Liver (tissue), 9 donors: Measurements from ENCODE around the gene DDX59. TPM values are rescaled to one million over a fixed set of nuclear protein-coding genes. Genes with fewer than 3 reads are reported as not detected.

Experiments
- DNase-seq: peaks from one replicate; pipeline ENCODE4 v3.0.0-alpha.2; 2017; ENCODE audit warnings: low spot score
- H3K27ac ChIP-seq, 2 donors: one replicate each; pipeline ENCODE4 v1.7.0; 2013; ENCODE audit warnings: inconsistent platforms in 2 of 2, low read length in 2 of 2, control low read depth in 1 of 2, low read depth in 1 of 2, mild to moderate bottlenecking in 1 of 2
- H3K27me3 ChIP-seq, 4 donors: one replicate each; pipeline versions ENCODE4 v1.6.1 to v1.7.0; 2013; ENCODE audit warnings: low read length in 3 of 4, inconsistent platforms in 1 of 4, mild to moderate bottlenecking in 1 of 4, moderate library complexity in 1 of 4; ENCODE audit not compliant: control insufficient read depth in 4 of 4, insufficient read depth in 4 of 4
- H3K36me3 ChIP-seq, 4 donors: one replicate each; pipeline versions ENCODE4 v1.6.1 to v1.7.0; 2013; ENCODE audit warnings: low read length in 3 of 4, mild to moderate bottlenecking in 3 of 4, low read depth in 1 of 4, moderate library complexity in 1 of 4; ENCODE audit not compliant: control insufficient read depth in 4 of 4, insufficient read depth in 3 of 4
- H3K4me1 ChIP-seq, 4 donors: one replicate each; pipeline versions ENCODE4 v1.6.1 to v1.7.0; 2013; ENCODE audit warnings: low read length in 3 of 4, mild to moderate bottlenecking in 3 of 4, moderate library complexity in 1 of 4; ENCODE audit not compliant: control insufficient read depth in 4 of 4, insufficient read depth in 4 of 4
- H3K4me3 ChIP-seq, 3 donors: one replicate each; pipeline versions ENCODE4 v1.6.1 to v1.7.0; 2013; ENCODE audit warnings: low read length in 3 of 3, control low read depth in 1 of 3, low read depth in 1 of 3, mild to moderate bottlenecking in 1 of 3
- H3K9ac ChIP-seq, 2 donors: one replicate each; pipeline ENCODE4 v1.7.0; 2013; ENCODE audit warnings: low read length in 2 of 2, mild to moderate bottlenecking in 2 of 2, moderate library complexity in 2 of 2, control low read depth in 1 of 2, low read depth in 1 of 2
- H3K9me3 ChIP-seq, 4 donors: one replicate each; pipeline versions ENCODE4 v1.6.1 to v1.7.0; 2013; ENCODE audit warnings: low read length in 3 of 4; ENCODE audit not compliant: control insufficient read depth in 4 of 4
- ATF3 ChIP-seq: IDR thresholded peaks from 2 replicates; pipeline ENCODE4 v1.6.1; 2016; ENCODE audit warnings: antibody characterized with exemption
- CTCF ChIP-seq: fragments of 150-350 bp; IDR thresholded peaks from 2 replicates; pipeline ENCODE4 v1.5.1; 2017; ENCODE audit warnings: improper control_type of control experiment, low read depth, low read length; ENCODE audit not compliant: missing input control
- EGR1 ChIP-seq, 2 donors: IDR thresholded peaks; 2 replicates each; pipeline ENCODE4 v1.6.1; 2016 to 2018; ENCODE audit warnings: antibody characterized with exemption in 2 of 2, low read depth in 2 of 2
- FOXA2 ChIP-seq: IDR thresholded peaks from 2 replicates; pipeline ENCODE4 v1.6.1; 2016; ENCODE audit warnings: antibody characterized with exemption
- GABPA ChIP-seq, 2 donors: IDR thresholded peaks in 1 of 2; conservative IDR thresholded peaks in 1 of 2; 2 replicates each; pipeline ENCODE4 v1.6.1; 2016; ENCODE audit warnings: antibody characterized with exemption in 2 of 2, mild to moderate bottlenecking in 1 of 2, moderate library complexity in 1 of 2
- MAX ChIP-seq: IDR thresholded peaks from 2 replicates; pipeline ENCODE4 v1.6.1; 2016; ENCODE audit warnings: antibody characterized with exemption
- NR2F2 ChIP-seq: IDR thresholded peaks from 2 replicates; pipeline ENCODE4 v1.6.1; 2016; ENCODE audit warnings: antibody characterized with exemption
- RAD21 ChIP-seq, 2 donors: IDR thresholded peaks; 2 replicates each; pipeline ENCODE4 v1.6.1; 2016; ENCODE audit warnings: antibody characterized with exemption in 2 of 2, mild to moderate bottlenecking in 2 of 2
- REST ChIP-seq: IDR thresholded peaks from 2 replicates; pipeline ENCODE4 v1.6.1; 2016; ENCODE audit warnings: antibody characterized with exemption, mild to moderate bottlenecking
- RXRA ChIP-seq, 2 donors: IDR thresholded peaks; 2 replicates each; pipeline ENCODE4 v1.6.1; 2017 to 2018; ENCODE audit warnings: antibody characterized with exemption in 2 of 2, mild to moderate bottlenecking in 1 of 2
- SP1 ChIP-seq: IDR thresholded peaks from 2 replicates; pipeline ENCODE4 v1.6.1; 2018; ENCODE audit warnings: antibody characterized with exemption, mild to moderate bottlenecking
- ZBTB33 ChIP-seq: IDR thresholded peaks from 2 replicates; pipeline ENCODE4 v1.6.1; 2016; ENCODE audit warnings: antibody characterized with exemption
- WGBS: extraction: QIAGEN DNeasy Blood & Tissue Kit; methylation state at CpG from one replicate; pipeline ENCODE4 v1.1.7; 2013; 5-methylcytosine and 5-hydroxymethylcytosine counted together
- polyA plus RNA-seq, 2 donors: library from polyadenylated mRNA; stranded (reverse) in 1 of 2; unstranded in 1 of 2; fragments of 200-250 nt in 1 of 2; fragments of >200 nt in 1 of 2; fragmentation: Nextera tagmentation in 1 of 2; extraction: Ambion mirVana in 1 of 2; gene quantifications; one replicate each; pipeline versions ENCODE4 v1.2.1 to v1.2.3, GENCODE V29; 2013 to 2015
- total RNA-seq, 2 donors: library from RNA; depleted of rRNA; stranded (reverse); fragments of >200 nt; gene quantifications; one replicate each; pipeline ENCODE4 v1.2.3, GENCODE V29; 2014
- donor health status: healthy.
- donor health status: healthy.
- donor health status: healthy.
- donor health status: healthy.
- donor health status: healthy.

The DDX59 gene
- total and polyA plus RNA-seq, 4 donors: 5.8 to 12.1 (median 8.6) TPM

- no peaks in the 10 kb centered on the region for H3K27me3 ChIP-seq
- H3K36me3 ChIP-seq: peaks cover 0 to 6% (median 0%) of the 10 kb centered on the region in 4 donors
- no peak for TF ChIP-seq REST
- no peak for TF ChIP-seq CTCF
- peak overlapping the region; percentile 68 to 87 (median 83) for H3K4me3 ChIP-seq
- no peak for DNase-seq
- no peaks in the 10 kb centered on the region for H3K9me3 ChIP-seq
- H3K27ac ChIP-seq: peak overlapping the region; percentile 92 to 100
- WGBS: 18% methylated on average over 14 of the region's 14 CpGs
- peak overlapping the region; percentile 61 to 63 for H3K9ac ChIP-seq
- peaks cover 2 to 16% (median 5%) of the 10 kb centered on the region in 4 donors for H3K4me1 ChIP-seq
These were observed 773 bp upstream of the DDX59 start for GRCh38 chr1:200670242-200671118.

GRCh38 chr1:200668514-200669313, 993 bp downstream of the DDX59 start:
- Histone ChIP-seq H3K27ac (peak overlapping the region; percentile 99 to 100), H3K27me3 (no peaks in the 10 kb centered on the region), H3K4me1 (peaks cover 4 to 16% (median 5%) of the 10 kb centered on the region in 4 donors), H3K9me3 (no peaks in the 10 kb centered on the region), H3K9ac (peak overlapping the region in 1 of 2 donors; percentile 94), H3K4me3 (peak overlapping the region in 2 of 3 donors; percentile 71 to 83), H3K36me3 (peaks cover 0 to 12% (median 3%) of the 10 kb centered on the region in 4 donors)
- 31% methylated on average over 7 of the region's 7 CpGs for WGBS
- TF ChIP-seq MAX (no peak), ZBTB33 (no peak), CTCF (no peak), RAD21 (IDR thresholded peaks at IDR 0.05) (no peak), SP1 (no peak), ATF3 (no peak), REST (no peak), EGR1 (IDR thresholded peaks at IDR 0.05; ENCODE audit: low read depth in 2 of 2) (no peak), NR2F2 (no peak), FOXA2 (no peak), RXRA (IDR thresholded peaks at IDR 0.05) (no peak), GABPA (IDR thresholded peaks at IDR 0.05 in 1 of 2, conservative IDR thresholded peaks at IDR 0.05 in 1 of 2) (no peak)
- no peak for DNase-seq
